ENCODE data around the gene CABP1. TPM values are rescaled to one million over a fixed set of nuclear protein-coding genes. Genes with fewer than 3 reads are reported as not detected.

CABP1 gene
- total and polyA plus RNA-seq, 10 of the 15 experiments (the other 5 are each of a cell fraction or from before 2014, with no cell fraction given) = 0.16 to 2.4 (median 0.80) TPM; not detected in 2

- in situ Hi-C loops (cut with MboI) (no loop called here), intact Hi-C loops (cut with micrococcal nuclease; ENCODE audit: unreplicated experiment) (no loop called here)
- Histone ChIP-seq H3K9me3 (replicated peaks; ENCODE audit: control insufficient read depth, insufficient read depth, low read length) (no peaks in the 10 kb centered on the region), H3K27me3 (replicated peaks in 1 of 2; ENCODE audit: control insufficient read depth in 2 of 2, insufficient read depth in 2 of 2, low read length in 1 of 2) (peaks cover 0 to 2% of the 10 kb centered on the region in 2 experiments; a peak in 3 of 4 replicates), H2AFZ (ENCODE audit: control insufficient read depth, low read depth, low read length) (no peak overlapping the region), H3K4me3 (no peak overlapping the region), H3K36me3 (ENCODE audit: control insufficient read depth in 2 of 2, insufficient read depth in 2 of 2, low read length in 1 of 2) (no peaks in the 10 kb centered on the region), H3K9ac (ENCODE audit: control insufficient read depth, insufficient read depth, low read length) (no peak overlapping the region), H3K4me2 (ENCODE audit: control insufficient read depth, insufficient read depth) (no peak overlapping the region), H3K4me1 (ENCODE audit: control insufficient read depth, insufficient read depth, low read length) (no peaks in the 10 kb centered on the region), H3K79me2 (ENCODE audit: control insufficient read depth, insufficient read depth, low read length) (no peaks in the 10 kb centered on the region), H4K20me1 (ENCODE audit: control insufficient read depth, insufficient read depth) (no peaks in the 10 kb centered on the region), H3K27ac (ENCODE audit: control insufficient read depth, insufficient read depth) (no peak overlapping the region)
- CTCF ChIA-PET = interaction anchor here (1.2 kb wide), 1 partner anchor 37 kb away, joined by 3 read pairs; no protein-coding TSS in a partner anchor
- no peak for FAIRE-seq
- POLR2A ChIA-PET = interaction anchor here (0.5 to 1.4 kb wide), 3 partner anchors 11 to 122 kb away, joined by 3 to 5 read pairs (median 4); no protein-coding TSS in a partner anchor
- BruUV-seq (replicated peaks) = no TSS peak
- RAD21 ChIA-PET (ENCODE audit: unreplicated experiment) = interaction anchor here (0.6 kb wide), 1 partner anchor 23 kb away, joined by 3 read pairs; no protein-coding TSS in a partner anchor
- no peak for TF ChIP-seq KDM1A (IDR thresholded peaks at IDR 0.05; ENCODE audit: borderline replicate concordance)
- TF ChIP-seq FOXK2 (IDR thresholded peaks at IDR 0.05) = no peak
- TF ChIP-seq WRNIP1 (IDR thresholded peaks at IDR 0.05; ENCODE audit: borderline replicate concordance, low read depth, low read length) = no peak
- TF ChIP-seq SREBF2 (IDR thresholded peaks at IDR 0.05; ENCODE audit: low read length) = no peak
- TF ChIP-seq, protein P1, sequence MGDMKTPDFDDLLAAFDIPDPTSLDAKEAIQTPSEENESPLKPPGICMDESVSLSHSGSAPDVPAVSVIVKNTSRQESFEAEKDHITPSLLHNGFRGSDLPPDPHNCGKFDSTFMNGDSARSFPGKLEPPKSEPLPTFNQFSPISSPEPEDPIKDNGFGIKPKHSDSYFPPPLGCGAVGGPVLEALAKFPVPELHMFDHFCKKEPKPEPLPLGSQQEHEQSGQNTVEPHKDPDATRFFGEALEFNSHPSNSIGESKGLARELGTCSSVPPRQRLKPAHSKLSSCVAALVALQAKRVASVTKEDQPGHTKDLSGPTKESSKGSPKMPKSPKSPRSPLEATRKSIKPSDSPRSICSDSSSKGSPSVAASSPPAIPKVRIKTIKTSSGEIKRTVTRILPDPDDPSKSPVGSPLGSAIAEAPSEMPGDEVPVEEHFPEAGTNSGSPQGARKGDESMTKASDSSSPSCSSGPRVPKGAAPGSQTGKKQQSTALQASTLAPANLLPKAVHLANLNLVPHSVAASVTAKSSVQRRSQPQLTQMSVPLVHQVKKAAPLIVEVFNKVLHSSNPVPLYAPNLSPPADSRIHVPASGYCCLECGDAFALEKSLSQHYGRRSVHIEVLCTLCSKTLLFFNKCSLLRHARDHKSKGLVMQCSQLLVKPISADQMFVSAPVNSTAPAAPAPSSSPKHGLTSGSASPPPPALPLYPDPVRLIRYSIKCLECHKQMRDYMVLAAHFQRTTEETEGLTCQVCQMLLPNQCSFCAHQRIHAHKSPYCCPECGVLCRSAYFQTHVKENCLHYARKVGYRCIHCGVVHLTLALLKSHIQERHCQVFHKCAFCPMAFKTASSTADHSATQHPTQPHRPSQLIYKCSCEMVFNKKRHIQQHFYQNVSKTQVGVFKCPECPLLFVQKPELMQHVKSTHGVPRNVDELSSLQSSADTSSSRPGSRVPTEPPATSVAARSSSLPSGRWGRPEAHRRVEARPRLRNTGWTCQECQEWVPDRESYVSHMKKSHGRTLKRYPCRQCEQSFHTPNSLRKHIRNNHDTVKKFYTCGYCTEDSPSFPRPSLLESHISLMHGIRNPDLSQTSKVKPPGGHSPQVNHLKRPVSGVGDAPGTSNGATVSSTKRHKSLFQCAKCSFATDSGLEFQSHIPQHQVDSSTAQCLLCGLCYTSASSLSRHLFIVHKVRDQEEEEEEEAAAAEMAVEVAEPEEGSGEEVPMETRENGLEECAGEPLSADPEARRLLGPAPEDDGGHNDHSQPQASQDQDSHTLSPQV (IDR thresholded peaks at IDR 0.05) = no peak
- no peak for TF ChIP-seq ZNF274 (IDR thresholded peaks at IDR 0.05; ENCODE audit: insufficient read depth, insufficient read length)
- TF ChIP-seq ZBTB33 (IDR thresholded peaks at IDR 0.05) = no peak
- no peak for TF ChIP-seq FOS (IDR thresholded peaks at IDR 0.05; ENCODE audit: borderline replicate concordance, extremely low read depth, insufficient read length)
- 33% methylated on average over 6 of the region's 8 CpGs for WGBS (ENCODE audit: insufficient coverage, insufficient replicate concordance, low lambda C conversion rate, missing lambda C conversion rate)
- no peak for DNase-seq (ENCODE audit: low read depth, low spot score)
- ATAC-seq = no peak
- SMC1A ChIA-PET (ENCODE audit: uncharacterized antibody, unreplicated experiment) = no interaction called here
Observed at GRCh38 chr12:120618954-120619615, 21.3 kb upstream of the CABP1 start.
